Uterus (tissue), 4 donors: ENCODE data around the gene PRDM2. TPM values are rescaled to one million over a fixed set of nuclear protein-coding genes. Genes with fewer than 3 reads are reported as not detected.

Experiments
- DNase-seq, 2 donors: peaks; one replicate each; pipeline ENCODE4 v3.0.0-alpha.2; 2019 to 2020
- H3K27ac ChIP-seq, 2 donors: fragments of 200-600 bp; sonication (generic); 1 replicate in 1 of 2; 2 replicates in 1 of 2; pipeline ENCODE4 v1.5.1; 2016 to 2018
- H3K27me3 ChIP-seq, 2 donors: fragments of 200-600 bp; sonication (generic); one replicate each; pipeline ENCODE4 v1.5.1; 2018 to 2019; ENCODE audit warnings: control low read depth in 1 of 2
- H3K36me3 ChIP-seq, 2 donors: fragments of 200-600 bp; sonication (generic); one replicate each; pipeline ENCODE4 v1.5.1; 2019; ENCODE audit warnings: control low read depth in 1 of 2
- H3K4me1 ChIP-seq, 2 donors: fragments of 200-600 bp; sonication (generic); one replicate each; pipeline ENCODE4 v1.5.1; 2018 to 2019; ENCODE audit warnings: control low read depth in 1 of 2
- H3K4me3 ChIP-seq, 2 donors: fragments of 200-600 bp; sonication (generic); 1 replicate in 1 of 2; 2 replicates in 1 of 2; pipeline ENCODE4 v1.5.1; 2018 to 2019; ENCODE audit warnings: mild to moderate bottlenecking in 1 of 2
- H3K9me3 ChIP-seq, 2 donors: fragments of 200-600 bp; sonication (generic); one replicate each; pipeline ENCODE4 v1.5.1; 2019; ENCODE audit warnings: control low read depth in 1 of 2
- CTCF ChIP-seq, 4 experiments: fragments of 200-600 bp in 2 of 4; fragments of 450-650 bp in 2 of 4; sonication (generic) in 2 of 4; IDR thresholded peaks; one replicate each; pipeline ENCODE4 v1.5.1; 2016 to 2019; ENCODE audit warnings: antibody characterized with exemption in 4 of 4, mild to moderate bottlenecking in 2 of 4, moderate library complexity in 1 of 4
- POLR2A ChIP-seq, 2 donors: fragments of 450-650 bp; IDR thresholded peaks; one replicate each; pipeline ENCODE4 v1.6.1; 2016; ENCODE audit warnings: antibody characterized with exemption in 2 of 2, mild to moderate bottlenecking in 1 of 2, moderate library complexity in 1 of 2
- intact Hi-C: fragments of 100-400 bp; cut with DNase I; formaldehyde crosslinking; loops from one replicate; pipeline ENCODE4 v1.15.1; 2023; ENCODE audit warnings: low total_unique reads
- total RNA-seq, 4 donors: library from RNA; depleted of rRNA in 3 of 4; stranded (reverse); fragments of >200 nt in 3 of 4; gene quantifications; one replicate each; pipeline versions ENCODE4 v1.1.0 to v1.2.4, GENCODE V29; 2014 to 2023
- donor health status: DM: yes; HTN: yes; CAD: no.

PRDM2 gene
- total RNA-seq, 4 donors from 2014 or later = 13.1 to 72.8 (median 37.0) TPM

- TF ChIP-seq CTCF (IDR thresholded peaks at IDR 0.05) (no peak), POLR2A (IDR thresholded peaks at IDR 0.05) (no peak)
- intact Hi-C loops = no loop called here
- no peaks in the 10 kb centered on the region for H3K9me3 ChIP-seq
- H3K4me1 ChIP-seq = no peaks in the 10 kb centered on the region
- no peak overlapping the region for H3K4me3 ChIP-seq
- no peaks in the 10 kb centered on the region for H3K27me3 ChIP-seq
- no peak for DNase-seq
- H3K27ac ChIP-seq = no peak overlapping the region
- H3K36me3 ChIP-seq = no peaks in the 10 kb centered on the region
Measured at GRCh38 chr1:13728091-13728715, 28.2 kb downstream of the PRDM2 start.

GRCh38 chr1:13730291-13730690 lies 30.3 kb downstream of the PRDM2 start:
- Histone ChIP-seq H3K27ac (no peak overlapping the region), H3K4me1 (no peaks in the 10 kb centered on the region), H3K36me3 (no peaks in the 10 kb centered on the region), H3K27me3 (no peaks in the 10 kb centered on the region), H3K4me3 (no peak overlapping the region), H3K9me3 (no peaks in the 10 kb centered on the region)
- no peak for DNase-seq
- TF ChIP-seq CTCF (IDR thresholded peaks at IDR 0.05) (no peak), POLR2A (IDR thresholded peaks at IDR 0.05) (no peak)
- intact Hi-C loops = no loop called here

- no peak for DNase-seq
- TF ChIP-seq CTCF (IDR thresholded peaks at IDR 0.05) (no peak), POLR2A (IDR thresholded peaks at IDR 0.05) (no peak)
Measured at GRCh38 chr1:13730751-13731482, 30.9 kb downstream of the PRDM2 start.

GRCh38 chr1:13731897-13732296 lies 31.9 kb downstream of the PRDM2 start:
- H3K27ac ChIP-seq = no peak overlapping the region
- TF ChIP-seq CTCF (IDR thresholded peaks at IDR 0.05) (no peak), POLR2A (IDR thresholded peaks at IDR 0.05) (no peak)

More at GRCh38 chr1:13730751-13731482, 30.9 kb downstream of the PRDM2 start:
- Histone ChIP-seq H3K4me1 (no peaks in the 10 kb centered on the region), H3K27ac (no peak overlapping the region), H3K27me3 (no peaks in the 10 kb centered on the region), H3K9me3 (no peaks in the 10 kb centered on the region), H3K36me3 (no peaks in the 10 kb centered on the region), H3K4me3 (no peak overlapping the region)
- intact Hi-C loops = no loop called here

GRCh38 chr1:13732971-13733667 lies 33.1 kb downstream of the PRDM2 start:
- H3K9me3 ChIP-seq = no peaks in the 10 kb centered on the region
- intact Hi-C loops = no loop called here
- H3K27me3 ChIP-seq = no peaks in the 10 kb centered on the region
- H3K36me3 ChIP-seq = no peaks in the 10 kb centered on the region
- TF ChIP-seq POLR2A (IDR thresholded peaks at IDR 0.05) (no peak), CTCF (IDR thresholded peaks at IDR 0.05) (no peak)
- H3K4me1 ChIP-seq = no peaks in the 10 kb centered on the region
- no peak overlapping the region for H3K27ac ChIP-seq
- no peak overlapping the region for H3K4me3 ChIP-seq
- no peak for DNase-seq

More at GRCh38 chr1:13731897-13732296, 31.9 kb downstream of the PRDM2 start:
- intact Hi-C loops = no loop called here
- H3K4me3 ChIP-seq = no peak overlapping the region
- DNase-seq = no peak
- no peaks in the 10 kb centered on the region for H3K27me3 ChIP-seq
- H3K36me3 ChIP-seq = no peaks in the 10 kb centered on the region
- no peaks in the 10 kb centered on the region for H3K9me3 ChIP-seq
- H3K4me1 ChIP-seq = no peaks in the 10 kb centered on the region
